Stimulated activated CD4-positive, alpha-beta T cell treated with anti-CD3 and anti-CD28 coated beads, Interleukin-15, amount 100 ng/mL, for 1 hour (primary cell): ENCODE data around the gene TMOD2.

Experiments
- DNase-seq, 2 donors: peaks; one replicate each; pipeline ENCODE4 v3.0.0-alpha.2; 2020; ENCODE audit warnings: low read depth in 1 of 2, low spot score in 1 of 2

TMOD2 gene

DNA sequence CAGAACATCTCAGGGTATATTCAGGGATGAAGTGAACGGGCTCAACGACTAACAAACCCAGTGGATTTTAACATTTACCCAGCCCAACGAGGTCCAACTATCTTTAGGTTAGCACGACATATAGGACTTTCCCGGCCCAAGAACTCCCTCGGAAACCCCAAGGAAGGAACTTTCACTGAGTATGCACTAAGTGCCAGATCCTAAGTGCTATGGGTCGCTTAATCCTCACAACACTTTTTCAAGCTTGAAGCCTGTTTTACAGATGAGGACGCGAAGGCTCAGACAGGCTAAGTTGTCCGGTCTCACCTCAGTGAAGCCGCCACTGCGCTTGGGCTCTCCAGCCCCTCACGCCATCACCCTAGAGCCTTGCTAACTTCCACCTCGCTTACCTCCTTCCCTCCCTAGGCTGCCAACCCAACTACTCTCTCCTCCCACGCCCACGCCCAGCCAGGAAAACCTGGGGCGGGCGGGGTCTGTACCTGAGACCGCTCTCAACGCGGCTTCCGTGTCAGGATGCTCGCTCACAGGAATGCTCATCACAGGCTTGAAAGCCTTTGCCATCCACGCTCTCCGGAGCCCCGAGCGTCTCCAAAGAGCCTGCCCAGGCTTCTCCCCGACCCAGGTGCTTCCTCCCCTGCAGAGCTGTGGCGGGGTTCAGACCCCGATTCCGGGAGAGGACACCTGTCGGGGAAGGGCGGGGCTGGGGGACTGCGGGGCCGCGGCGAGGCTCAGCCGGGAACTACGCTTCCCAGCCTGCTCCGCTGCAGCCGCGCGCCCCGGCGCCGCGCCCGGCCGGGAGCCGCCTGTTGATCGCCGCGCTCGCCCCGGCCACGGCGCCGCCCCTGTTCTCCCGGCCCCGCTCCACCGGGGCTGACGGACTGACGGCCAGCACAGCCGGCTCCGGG, at the start of gene TMOD2:
Gene TMOD2, plus strand, starts transcription at position 806 of the 905 bp plus-strand sequence. CDS start 14,845 bp downstream, outside the sequence.
- DNase-seq = peak; percentile 25 to 44

DNA sequence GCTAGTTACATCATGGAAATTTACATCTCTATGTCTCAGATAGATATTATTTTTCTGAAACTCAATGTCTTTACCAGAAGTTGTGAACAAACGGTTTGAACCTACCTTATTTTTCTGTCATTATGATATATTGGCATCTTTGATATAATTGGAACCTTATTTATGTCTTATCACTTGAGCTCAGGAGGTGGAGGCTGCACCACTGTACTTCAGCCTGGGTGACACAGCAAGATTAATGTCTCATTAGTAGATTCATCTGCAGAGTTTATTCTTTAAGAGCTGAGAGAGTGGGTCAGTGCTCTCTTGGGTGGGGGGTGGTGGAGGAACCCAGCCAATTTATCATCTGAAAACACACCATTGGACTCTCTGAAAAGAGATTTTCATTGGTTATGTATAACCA, 48.7 kb upstream of the TMOD2 start:
- DNase-seq = no peak

DNA sequence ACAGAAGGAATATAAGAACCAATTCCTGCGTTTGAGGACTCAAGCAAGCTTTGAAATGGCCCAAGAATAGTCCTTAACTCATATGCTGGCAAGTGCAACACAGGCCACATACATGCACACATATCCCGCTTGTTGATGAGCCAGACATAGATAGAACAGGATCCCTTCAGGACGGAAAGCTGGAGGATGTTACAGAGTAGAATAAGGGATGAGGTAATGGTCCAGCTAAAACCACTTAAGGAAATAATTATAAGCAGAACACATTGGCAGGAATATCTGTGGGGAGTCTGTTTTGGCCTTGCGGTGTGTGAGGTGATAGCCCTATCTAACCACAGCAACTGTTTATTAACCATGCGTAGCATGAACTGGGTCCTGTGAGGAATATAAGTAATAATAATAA, 45.1 kb upstream of the TMOD2 start:
- DNase-seq = no peak

DNA sequence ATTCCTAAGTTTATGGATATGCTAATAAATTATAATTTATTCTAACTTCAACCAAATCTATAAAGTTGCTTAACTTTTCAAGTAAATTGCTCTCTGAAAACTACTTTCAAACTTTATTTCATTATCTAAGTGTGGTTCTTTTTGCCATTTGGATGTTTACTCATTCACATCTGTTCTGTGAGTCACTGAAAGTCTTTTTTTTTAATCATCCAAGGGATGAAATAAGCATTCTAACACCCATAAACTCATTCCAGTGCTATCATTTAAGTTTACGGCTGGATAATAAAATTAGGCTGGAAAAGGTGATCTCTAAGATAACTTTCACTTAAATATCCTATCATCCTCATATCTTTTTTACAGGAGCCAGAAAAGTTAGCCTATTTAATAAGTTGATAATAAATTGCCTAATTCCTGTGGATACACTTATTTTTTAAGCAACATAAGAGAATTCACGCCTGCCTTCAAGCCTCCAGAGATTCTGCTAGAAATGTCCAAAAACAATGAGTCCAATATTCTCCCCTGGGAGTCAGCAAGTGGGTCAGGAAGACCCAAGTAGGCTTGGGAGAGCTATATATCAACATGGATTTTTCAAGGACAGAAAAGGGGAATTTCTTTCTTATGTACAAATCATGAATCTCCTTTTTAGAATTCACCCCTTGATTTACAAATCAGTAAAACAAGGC, 44.3 kb upstream of the TMOD2 start:
- no peak for DNase-seq

DNA sequence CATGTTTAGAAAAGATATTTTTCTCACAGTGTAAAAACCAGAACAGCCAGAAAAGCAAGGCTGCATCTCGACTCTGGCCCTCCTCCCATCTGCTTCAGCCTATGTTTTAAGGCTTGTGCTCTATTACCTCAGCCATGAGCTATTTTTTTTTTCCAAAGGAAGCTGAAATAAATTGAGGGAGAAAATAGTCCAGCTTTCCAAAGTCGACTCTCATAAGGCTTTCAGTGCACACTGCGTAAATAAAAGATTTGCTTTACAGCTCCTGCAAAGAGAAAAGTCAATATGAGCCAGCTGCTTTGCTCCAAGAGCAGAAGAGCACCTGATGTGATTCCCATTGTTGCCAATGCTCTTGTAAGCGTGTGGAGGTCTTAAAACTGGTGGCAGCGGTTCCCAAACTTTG, 43.4 kb upstream of the TMOD2 start:
- no peak for DNase-seq

DNA sequence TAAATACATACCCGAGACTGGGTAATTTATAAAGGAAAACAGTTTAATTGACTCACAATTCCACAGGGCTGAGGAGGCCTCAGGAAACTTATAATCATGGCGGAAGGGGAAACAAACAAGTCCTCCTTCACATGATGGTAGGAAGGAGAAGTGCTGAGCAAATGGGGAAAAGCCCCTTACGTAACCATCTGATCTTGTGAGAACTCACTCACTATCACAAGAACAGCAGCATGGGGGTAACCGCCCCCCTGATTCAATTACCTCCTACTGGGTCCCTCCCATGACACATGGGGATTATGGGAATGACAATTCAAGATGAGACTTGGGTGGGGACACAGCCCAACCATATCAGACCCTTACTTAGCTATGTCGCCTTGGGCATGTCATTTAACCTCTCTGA, 42.4 kb upstream of the TMOD2 start:
- no peak for DNase-seq

DNA sequence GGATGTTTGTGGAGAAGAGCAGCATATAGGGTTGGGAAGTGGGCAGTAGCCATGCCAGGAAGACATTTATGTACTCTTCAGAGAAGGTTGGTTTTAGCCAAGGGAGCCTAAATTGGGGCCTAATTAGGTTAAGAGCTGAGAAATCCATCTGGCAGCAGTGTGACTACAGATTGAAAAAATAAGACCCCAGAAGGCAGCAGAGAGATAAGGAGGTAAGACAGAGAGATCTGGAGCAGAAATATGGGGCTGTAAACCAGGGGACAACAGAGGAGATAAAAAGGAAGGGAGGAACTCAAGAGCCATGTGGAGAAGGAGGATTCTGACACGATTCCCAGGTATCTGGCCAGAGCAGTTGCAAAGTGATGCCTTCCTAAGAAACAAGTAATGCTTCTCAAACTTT, 37.2 kb upstream of the TMOD2 start:
- DNase-seq = no peak

DNA sequence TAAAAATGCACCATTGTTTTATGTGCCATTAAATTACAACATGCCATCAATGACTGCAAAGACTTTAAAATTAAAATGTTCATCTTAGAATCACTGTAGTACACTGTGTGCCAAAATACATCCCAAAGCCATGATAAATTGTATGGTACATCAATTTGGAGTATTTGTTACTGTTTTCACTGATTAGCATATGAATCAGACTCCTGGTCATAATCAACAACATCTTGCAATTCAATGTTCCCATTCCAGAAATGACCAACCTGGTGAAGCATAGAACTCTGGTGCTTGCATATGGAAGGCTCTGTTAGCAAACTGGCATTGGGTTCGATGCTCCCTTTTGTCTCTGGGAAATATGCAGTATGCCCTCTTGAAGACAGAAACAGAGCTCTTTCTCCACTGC, 36.5 kb upstream of the TMOD2 start:
- DNase-seq = no peak

DNA sequence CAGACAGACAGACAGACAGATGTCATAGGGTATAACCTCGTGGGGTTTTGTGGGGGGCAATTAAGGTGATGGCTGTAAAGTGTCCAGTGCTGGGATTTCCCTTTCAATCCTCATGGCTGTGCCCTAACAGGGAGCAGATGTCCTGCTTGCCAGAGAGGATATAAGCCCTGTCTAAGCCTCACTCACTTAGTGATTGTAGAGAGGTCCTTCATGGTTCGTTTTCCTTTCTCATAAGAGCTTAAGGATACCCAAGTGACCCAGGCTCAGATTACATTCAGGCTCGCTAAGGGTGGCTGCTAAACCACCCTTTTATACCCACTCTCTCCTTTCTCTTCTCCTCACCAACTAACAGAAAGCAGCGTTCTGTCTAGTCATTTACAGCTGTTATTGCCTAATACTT, 33.2 kb upstream of the TMOD2 start:
- no peak for DNase-seq

DNA sequence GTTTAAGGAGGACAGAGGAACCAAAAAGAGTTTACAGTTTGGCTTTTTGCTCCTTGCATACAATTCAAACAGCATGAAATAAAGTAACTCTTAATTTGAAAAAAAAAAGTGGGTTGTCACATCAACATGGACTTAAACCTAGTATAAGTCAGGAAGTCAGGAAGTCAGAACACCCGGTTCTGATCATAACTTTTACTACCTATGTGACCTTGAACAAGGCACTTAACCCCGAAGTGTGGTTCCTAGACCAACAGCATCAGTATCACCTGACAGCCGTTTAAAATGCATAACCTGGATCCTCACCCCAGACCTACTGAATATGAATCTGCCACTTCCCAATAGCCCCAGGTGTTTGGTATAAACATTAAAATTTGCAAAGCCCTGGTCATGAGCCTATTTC, 32.7 kb upstream of the TMOD2 start:
- no peak for DNase-seq

DNA sequence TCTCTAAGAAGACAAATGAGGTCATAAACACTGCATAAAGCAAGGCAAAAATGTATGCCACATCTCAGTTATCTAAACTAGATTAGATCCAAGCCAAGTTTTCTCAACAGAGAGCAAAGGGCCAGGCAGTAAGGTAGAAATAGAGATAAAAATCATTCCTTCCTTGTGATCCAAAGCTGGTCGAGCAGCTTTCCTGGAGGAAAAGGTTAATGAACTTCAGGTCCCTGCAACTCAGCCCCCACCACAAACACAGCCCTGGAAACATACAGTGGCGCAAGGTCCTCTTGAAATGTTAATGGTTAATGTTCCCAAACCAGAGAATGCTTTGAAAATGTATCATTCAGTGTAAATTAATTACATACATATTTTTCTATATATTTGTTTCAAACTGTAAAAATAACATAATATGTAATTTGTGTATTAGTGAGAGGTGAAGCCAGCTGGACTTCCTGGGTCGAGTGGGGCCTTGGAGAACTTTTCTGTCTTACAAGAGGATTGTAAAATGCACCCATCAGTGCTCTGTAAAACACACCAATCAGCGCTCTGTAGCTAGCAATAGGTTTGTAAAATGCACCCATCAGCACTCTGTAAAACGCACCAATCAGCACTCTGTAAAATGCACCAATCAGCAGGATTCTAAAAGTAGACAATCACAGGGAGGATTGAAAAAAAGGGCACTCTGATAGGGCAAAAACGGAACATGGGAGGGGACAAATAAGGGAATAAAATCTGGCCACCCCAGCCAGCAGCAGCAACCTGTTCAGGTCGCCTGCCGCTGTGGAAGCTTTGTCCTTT, 31.0 kb upstream of the TMOD2 start:
- DNase-seq = no peak

DNA sequence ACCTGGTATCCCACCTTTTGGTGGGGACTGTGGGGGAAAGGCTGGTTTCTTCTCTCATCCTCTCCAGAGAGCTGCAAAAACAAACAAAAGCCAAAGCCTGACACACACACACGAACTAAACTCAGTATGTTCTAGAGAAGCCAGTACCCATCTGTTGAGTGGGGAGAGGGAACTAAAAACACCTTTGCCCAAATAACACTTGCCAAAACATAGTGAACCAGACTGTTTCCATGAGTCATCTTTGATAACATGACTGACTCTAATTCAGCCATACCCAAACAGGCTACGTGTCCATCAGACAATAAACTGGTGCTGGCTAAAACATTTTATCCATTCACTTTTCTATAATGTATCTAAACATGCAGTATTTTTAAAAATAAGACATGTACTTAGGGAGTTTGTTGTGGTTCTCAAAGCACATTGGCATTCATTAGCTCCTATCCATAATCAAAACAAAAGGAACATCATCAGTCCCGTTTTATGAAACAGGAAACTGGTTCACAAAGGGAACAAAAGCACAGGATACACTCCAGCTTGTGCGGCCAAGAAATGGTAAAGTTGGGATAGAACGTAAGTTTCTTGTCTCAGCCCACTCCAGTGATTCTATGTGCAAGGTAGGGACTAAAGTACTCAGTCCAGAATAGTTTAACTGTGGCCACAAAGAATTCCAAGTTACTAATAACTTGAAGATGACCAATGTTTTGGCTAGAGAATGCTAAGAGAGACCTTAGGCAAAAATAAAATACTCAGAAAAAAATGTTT, 30.0 kb upstream of the TMOD2 start:
- no peak for DNase-seq

DNA sequence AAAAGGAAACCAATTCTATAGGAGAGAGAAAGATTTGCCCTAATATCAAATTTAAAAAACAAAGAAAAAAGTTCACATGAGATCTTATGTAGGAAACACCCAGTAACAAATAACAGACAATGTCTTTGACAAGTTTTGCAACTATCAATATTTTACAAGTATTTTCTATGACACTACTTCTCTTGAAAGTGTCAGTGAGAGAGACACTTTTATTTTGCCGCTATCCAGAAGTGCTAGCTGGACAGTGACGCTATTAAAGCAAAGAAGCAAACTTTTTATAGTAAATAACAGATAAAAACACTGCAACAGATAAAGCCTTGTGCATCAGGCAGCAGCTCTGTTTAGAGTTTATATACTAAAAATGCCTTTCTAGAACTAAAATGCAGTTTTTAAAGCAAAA, 27.2 kb upstream of the TMOD2 start:
- DNase-seq = no peak

DNA sequence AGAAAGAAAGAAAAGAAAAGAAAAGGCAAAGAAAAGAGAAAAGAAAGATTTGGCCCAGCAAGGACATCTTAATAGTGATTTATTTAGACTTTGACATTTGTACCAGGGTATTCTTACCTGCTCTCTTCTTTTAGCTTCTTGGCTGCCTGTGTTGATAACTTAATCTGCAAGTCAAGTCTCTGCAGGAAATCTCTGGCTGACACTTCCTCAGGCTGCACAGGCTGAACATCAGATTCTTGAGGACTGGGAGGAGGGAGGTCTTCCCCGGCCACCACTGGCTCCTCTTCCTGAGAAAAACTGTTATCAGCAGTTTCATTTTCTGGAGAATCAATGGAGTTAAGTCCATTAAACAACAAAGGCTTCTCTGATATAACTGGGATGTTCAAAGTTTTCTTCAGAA, 26.7 kb upstream of the TMOD2 start:
- DNase-seq = no peak

DNA sequence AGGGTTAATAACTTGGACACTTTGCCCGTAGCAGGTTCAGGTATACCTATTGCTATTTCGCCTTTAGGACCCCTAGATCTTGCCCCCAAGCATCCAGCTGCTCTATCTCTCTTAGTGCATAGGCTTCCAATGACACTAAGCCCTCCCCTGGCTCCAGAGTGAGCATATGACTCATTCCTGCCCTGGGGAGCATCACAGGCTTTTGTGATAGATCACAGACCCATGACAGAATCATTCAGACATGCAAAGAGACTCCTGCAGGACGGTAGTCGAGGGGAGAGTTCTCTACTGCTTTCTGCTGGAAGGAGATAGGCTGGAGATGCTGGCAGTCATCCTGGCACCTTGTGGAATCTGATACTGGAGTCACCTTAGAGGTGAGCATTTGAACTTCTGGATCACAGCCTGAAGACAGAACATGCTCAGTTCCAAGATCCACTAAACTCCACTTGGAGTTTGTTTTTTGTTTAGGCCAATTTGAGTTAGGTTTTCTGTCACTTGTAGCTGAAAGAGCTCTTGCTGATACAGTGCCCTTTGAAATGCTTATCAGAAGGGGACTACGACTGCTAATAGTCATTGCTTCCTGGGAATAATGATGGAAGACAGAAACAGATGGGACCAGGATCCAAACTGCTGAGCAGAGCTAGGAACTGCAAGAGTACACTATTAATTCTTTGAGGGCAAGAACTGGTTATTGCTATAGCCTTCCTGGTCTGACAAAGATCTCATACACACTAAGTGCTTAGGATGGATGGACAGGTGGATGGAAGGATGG, 24.9 kb upstream of the TMOD2 start:
- no peak for DNase-seq

DNA sequence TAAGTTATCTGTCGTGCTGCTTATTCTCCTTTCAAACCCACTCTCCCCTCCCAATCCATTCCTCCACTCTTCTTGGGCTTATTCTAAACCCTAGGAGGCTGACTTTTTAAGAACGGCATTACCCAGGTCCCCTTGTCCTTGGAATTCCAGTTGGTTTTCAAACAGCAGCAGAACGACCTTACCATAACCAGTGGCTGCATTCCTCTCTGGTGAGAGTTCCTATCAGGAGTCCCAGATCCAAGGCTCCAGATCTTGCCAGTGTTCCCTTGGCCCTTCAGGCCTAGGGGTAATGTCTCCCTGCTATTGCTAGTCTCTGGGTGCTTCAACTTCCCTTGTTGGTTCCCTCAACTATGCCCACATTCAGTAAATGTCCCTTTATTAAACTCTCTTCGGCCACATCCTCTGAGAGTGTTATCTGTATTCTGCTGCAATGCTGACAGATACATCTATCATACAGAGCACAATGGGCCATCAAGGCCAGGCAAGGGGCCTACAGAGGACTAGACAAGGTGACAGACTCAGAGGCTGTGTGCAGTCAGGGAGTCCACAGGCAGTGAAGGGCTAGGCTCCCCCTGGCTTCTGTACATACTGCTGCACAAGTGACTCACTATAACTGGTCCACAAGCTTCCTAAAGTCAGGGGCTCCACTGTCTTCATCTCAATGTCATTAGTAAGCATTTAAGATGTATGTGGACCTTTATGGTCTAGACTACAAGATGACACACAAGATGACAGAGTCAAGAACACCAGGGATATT, 24.1 kb upstream of the TMOD2 start:
- no peak for DNase-seq

DNA sequence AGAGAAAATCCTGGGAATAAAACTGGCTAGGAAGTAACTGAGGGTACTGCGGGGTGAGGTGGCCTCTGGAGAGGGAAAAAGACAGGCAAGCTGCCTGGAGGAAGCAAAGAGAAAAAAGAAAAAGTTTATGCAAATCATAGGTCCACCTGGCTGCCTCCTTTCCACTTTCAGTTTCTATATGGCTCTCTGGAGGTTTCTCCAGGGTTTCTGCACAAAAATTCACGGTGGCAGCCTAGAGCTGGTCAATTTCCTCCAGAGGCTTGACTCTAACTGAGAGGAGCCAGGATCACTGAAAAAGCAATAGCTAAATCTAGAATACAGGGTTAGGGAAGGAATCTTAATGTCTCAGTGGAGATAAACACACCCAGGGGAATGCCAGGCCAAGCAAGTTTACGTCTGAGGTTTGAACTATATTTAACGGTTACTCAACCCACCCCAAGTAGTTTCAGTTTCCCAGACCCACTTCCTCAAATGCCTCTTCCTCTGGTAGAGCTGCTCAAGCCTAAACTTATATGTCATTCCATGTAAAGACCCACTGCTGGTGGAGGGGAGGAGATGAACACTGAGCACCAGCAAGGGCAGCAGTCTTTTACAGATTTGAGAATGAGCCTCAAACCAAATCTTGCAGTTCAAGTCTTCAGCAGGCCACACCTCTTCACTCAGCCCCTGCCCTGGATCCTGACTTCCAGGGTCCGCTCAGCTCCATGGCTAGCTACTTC, 19.7 kb upstream of the TMOD2 start:
- no peak for DNase-seq

DNA sequence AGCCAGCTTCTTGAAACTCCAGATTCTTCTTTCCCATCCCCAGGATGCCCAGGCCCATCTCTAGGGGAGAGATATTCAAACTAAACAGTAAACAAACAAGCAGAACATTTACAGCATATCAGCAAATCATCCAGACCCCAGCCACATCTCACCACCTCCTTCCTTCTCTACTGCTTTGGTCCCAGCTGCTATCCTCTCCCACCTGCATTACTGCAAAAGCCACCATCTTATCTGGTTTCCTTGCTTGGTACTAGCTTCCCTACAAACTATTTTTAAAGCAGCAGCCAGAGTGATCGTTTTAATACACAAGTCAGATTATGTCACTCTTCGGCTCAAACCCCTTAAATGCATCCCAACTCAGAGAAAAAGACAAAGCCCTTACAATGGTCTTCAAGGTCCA, 18.8 kb upstream of the TMOD2 start:
- DNase-seq = no peak
